ENCODE measurements around the gene PIM1.
"Not testable (repeated sequence)": the region's sequence is repeated elsewhere in the genome, so short reads cannot be mapped to it uniquely, and the experiment has no call there.

The PIM1 gene

DNA sequence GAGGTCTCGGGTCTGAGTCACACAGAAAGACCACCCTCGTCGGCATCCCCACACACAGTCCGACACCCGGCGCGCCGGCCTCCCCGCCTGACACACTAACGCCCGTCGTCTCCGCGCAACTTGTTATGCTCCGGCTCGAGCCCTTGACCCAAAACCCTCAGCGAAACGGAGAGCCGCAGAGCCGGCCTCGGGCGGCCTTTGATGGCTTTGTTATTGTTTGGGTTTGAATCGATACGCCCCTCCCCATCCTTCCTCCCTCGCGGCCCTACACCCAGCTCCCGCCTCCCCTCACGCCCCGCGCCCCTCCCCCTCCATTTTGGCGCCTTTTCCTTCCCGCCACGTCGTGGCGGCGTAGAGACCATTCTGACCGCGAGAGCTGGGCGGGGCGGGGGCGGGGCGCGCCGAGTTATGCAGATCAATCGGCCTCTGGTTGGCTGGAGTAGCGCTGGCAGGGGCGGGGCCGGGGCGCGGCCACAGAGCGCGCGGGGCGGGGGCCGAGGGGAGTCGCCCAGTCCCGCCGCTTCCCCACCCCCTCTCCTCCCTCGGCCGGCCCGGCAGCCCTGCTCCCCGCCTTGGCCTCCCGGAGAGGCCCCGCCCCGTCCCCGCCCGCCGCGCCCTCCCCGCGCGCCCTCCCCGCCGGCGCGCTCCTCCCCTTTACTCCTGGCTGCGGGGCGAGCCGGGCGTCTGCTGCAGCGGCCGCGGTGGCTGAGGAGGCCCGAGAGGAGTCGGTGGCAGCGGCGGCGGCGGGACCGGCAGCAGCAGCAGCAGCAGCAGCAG, at the start of gene PIM1:
PIM1 (plus strand) TSS at position 657 of the 777 bp plus-strand sequence. CDS start 424 bp downstream, outside the sequence.
- Histone ChIP-seq H3K4me3 (ENCODE audit: low read depth, low read length) (peak within 1 kb of the TSS; percentile 99), H3K27me3 (ENCODE audit: control insufficient read depth, insufficient read depth, low read length) (no peaks in the 10 kb centered on the region), H3K4me1 (ENCODE audit: control insufficient read depth, insufficient read depth, low read length) (peaks cover 23% of the 10 kb centered on the region), H3K9ac (ENCODE audit: low read length) (peak within 1 kb of the TSS; percentile 99), H3K27ac (ENCODE audit: low read depth, low read length) (peak within 1 kb of the TSS; percentile 96), H3K36me3 (ENCODE audit: control insufficient read depth, insufficient read depth, low read length) (peaks cover 34% of the 10 kb centered on the region), H3K9me3 (ENCODE audit: control insufficient read depth, insufficient read depth, low read depth, low read length) (no peaks in the 10 kb centered on the region)

DNA sequence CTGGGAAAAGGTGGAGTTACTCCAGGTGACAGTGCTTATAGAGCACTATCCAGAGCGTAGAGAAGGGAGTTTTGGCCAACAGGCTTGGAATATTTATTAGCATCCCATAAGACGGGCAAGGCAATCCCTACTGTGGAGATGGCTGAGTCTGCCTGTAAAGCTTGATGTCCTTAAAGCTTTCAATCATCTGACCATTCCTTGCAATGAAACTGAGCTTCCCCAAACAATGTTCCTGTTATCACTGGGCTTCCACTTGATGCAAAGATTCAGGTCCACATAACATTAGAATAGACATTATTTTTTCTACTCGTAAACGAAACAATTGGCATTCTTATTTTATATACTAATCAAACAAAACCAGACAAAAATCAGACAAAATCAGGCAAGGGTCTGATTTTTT, 48.4 kb upstream of the PIM1 start:
- Histone ChIP-seq H3K27me3 (ENCODE audit: control insufficient read depth, insufficient read depth, low read length) (no peaks in the 10 kb centered on the region), H3K9ac (ENCODE audit: low read length) (no peak overlapping the region), H3K27ac (ENCODE audit: low read depth, low read length) (no peak overlapping the region), H3K9me3 (ENCODE audit: control insufficient read depth, insufficient read depth, low read depth, low read length) (no peaks in the 10 kb centered on the region), H3K4me1 (ENCODE audit: control insufficient read depth, insufficient read depth, low read length) (peaks cover 23% of the 10 kb centered on the region), H3K36me3 (ENCODE audit: control insufficient read depth, insufficient read depth, low read length) (peaks cover 16% of the 10 kb centered on the region), H3K4me3 (ENCODE audit: low read depth, low read length) (no peak overlapping the region)

DNA sequence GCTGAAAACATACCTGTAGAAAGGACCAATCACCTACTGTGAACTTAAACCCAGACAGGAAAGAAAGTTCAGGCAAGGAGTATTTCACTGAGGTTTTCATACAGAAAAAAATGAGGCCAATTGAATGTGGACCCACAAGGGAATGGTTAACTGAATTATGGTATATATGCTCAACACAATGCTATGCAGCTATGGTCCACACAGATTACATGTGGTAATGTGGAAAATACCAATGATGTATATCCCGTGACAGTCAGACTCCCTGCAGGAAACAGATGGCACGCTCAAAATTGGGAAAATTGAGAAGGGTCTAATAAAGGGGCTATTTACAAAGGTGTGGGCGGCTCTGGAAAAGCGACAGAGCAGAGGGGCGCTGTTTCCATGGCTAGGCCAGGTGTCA, 47.1 kb upstream of the PIM1 start:
- H3K4me1 ChIP-seq (ENCODE audit: control insufficient read depth, insufficient read depth, low read length) = peaks cover 34% of the 10 kb centered on the region
- H3K9me3 ChIP-seq (ENCODE audit: control insufficient read depth, insufficient read depth, low read depth, low read length) = no peaks in the 10 kb centered on the region
- no peak overlapping the region for H3K4me3 ChIP-seq (ENCODE audit: low read depth, low read length)
- H3K27me3 ChIP-seq (ENCODE audit: control insufficient read depth, insufficient read depth, low read length) = no peaks in the 10 kb centered on the region
- no peak overlapping the region for H3K9ac ChIP-seq (ENCODE audit: low read length)
- H3K27ac ChIP-seq (ENCODE audit: low read depth, low read length) = 0 out of 2 replicates have a peak overlapping the region, but pooled peaks have one; percentile 25
- peaks cover 6% of the 10 kb centered on the region for H3K36me3 ChIP-seq (ENCODE audit: control insufficient read depth, insufficient read depth, low read length)

DNA sequence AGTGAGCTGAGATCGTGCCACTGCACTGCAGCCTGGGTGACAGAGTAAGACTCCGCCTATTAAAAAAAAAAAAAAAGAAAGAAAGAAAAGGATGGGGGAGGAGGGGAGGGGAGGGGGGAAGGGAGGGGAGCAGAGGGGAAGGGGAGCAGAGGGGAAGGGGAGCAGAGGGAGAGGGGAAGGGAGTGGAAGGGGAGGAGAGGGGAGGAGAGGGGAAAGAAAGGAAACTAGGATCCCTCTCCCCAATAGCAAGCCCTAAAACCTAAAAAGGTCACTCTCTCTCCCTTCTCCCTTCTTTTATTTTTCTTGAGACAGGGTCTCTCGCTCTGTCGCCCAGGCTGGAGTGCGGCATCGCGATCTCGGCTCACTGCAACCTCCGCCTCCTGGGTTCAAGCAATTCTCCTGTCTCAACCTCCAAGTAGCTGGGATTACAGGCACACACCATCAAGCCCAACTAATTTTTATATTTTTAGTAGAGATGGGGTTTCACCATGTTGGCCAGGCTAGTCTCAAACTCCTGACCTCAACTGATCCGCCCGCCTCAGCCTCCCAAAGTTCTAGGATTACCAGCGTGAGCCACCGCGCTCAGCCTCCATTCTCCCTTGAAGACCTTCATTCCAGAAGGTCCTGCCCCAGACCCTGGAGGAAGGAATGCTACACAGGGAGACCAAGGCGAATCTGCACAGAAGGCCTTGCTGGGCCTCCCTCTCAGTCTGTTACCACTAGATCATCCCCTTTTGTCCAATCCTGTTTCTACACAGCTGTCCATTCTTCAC, 45.8 kb upstream of the PIM1 start:
- Histone ChIP-seq H3K9me3 (ENCODE audit: control insufficient read depth, insufficient read depth, low read depth, low read length) (no peaks in the 10 kb centered on the region), H3K9ac (ENCODE audit: low read length) (peak overlapping the region; percentile 50), H3K27ac (ENCODE audit: low read depth, low read length) (peak overlapping the region; percentile 96; the same call in 1 of the 2 replicates)

DNA sequence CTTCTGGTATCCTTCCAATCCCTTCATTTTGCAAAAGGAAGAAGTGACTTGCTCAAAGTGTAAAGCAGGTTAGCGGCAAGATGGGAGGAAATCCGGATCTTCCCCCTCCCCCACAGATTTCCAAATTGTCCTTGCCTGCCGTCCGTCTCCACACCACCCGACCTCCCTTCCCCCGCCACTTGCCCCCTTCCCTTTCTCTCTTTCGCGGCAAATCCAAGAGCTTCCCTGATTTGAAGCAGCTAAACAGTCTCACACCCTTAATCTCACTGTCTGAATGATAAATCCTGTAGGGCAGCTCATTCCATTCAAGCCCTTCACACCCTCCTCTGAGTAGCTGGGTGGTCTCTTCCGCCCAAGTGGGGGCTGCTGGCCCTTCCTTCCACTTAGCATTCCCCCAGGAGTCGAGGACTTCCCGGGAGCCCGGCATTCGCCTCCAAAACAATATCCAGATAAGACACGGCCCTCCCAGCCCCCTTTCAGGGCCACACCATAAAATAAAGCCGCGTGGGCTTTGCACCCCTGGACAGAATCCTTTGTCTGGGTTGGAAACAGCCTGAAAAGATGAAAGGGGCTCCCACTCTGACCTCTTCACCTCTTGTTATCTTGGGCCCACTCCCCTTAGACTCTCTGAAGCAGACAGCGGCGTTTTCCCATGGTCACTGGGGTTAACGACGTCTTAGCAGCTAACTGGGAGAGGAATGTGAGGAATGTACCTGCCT, 44.0 kb upstream of the PIM1 start:
- Histone ChIP-seq H3K9me3 (ENCODE audit: control insufficient read depth, insufficient read depth, low read depth, low read length) (no peaks in the 10 kb centered on the region), H3K9ac (ENCODE audit: low read length) (peak overlapping the region; percentile 86), H3K36me3 (ENCODE audit: control insufficient read depth, insufficient read depth, low read length) (peaks cover 13% of the 10 kb centered on the region), H3K27ac (ENCODE audit: low read depth, low read length) (peak overlapping the region; percentile 96), H3K27me3 (ENCODE audit: control insufficient read depth, insufficient read depth, low read length) (no peaks in the 10 kb centered on the region), H3K4me1 (ENCODE audit: control insufficient read depth, insufficient read depth, low read length) (peaks cover 53% of the 10 kb centered on the region), H3K4me3 (ENCODE audit: low read depth, low read length) (peak overlapping the region; percentile 48)

More for the DNA sequence above, 45.8 kb upstream of the PIM1 start:
- H3K4me1 ChIP-seq (ENCODE audit: control insufficient read depth, insufficient read depth, low read length) = peaks cover 47% of the 10 kb centered on the region
- H3K27me3 ChIP-seq (ENCODE audit: control insufficient read depth, insufficient read depth, low read length) = no peaks in the 10 kb centered on the region
- H3K36me3 ChIP-seq (ENCODE audit: control insufficient read depth, insufficient read depth, low read length) = peaks cover 5% of the 10 kb centered on the region
- no peak overlapping the region for H3K4me3 ChIP-seq (ENCODE audit: low read depth, low read length)

DNA sequence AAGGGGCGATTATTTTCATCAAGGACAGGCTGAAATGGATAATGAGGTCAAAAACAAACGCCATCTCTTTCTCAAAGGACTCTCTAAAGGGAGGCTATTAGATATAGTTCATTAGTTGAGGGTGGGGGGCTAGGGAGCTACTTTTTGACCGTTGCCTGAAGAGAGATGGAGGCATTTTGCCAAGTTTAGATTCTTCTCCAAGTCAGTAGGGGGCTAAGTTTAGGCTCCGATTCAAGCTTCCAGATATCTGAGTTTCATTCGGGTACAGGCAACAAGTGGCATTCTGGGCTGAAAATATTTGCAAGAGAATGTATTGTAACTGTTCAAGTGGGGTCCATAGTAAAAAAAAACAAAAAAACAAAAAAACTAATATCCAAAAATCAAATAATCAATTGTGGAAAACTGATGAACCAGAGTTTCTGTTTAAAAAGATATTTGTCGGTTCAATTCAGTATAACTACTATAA, 43.4 kb upstream of the PIM1 start:
- Histone ChIP-seq H3K27me3 (ENCODE audit: control insufficient read depth, insufficient read depth, low read length) (no peaks in the 10 kb centered on the region), H3K9me3 (ENCODE audit: control insufficient read depth, insufficient read depth, low read depth, low read length) (no peaks in the 10 kb centered on the region), H3K36me3 (ENCODE audit: control insufficient read depth, insufficient read depth, low read length) (peaks cover 13% of the 10 kb centered on the region), H3K27ac (ENCODE audit: low read depth, low read length) (peak overlapping the region; percentile 96), H3K4me1 (ENCODE audit: control insufficient read depth, insufficient read depth, low read length) (peaks cover 57% of the 10 kb centered on the region), H3K9ac (ENCODE audit: low read length) (peak overlapping the region; percentile 86), H3K4me3 (ENCODE audit: low read depth, low read length) (peak overlapping the region; percentile 48)

DNA sequence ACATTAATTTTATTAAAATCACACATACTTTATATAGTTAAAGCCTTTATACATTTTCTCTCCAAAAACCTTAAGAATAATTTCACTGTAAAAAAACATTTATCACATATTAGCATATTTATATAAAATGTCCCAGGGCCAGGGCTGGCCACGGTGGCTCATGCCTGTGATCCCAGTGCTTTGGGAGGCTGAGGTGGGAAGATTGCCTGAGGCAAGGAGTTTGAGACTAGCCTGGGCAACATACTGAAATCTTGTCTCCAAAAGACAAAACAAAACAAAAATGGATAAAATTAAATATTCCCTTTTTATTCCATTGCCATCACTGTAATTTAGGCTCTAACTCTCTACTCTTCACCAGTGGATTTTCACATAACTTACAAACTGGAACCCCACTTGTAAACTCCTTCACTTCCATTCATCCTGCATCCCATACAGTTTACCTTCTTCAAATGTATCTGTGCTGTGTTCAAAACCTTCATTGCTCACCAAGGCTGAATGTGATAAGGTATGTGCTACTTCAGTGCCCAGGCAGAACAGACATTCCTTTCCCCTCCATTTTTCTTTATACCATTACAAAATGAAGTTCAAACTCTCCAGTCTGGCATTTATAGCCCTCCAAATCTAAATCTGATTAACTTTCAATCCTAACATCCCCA, 42.9 kb upstream of the PIM1 start:
- no peaks in the 10 kb centered on the region for H3K9me3 ChIP-seq (ENCODE audit: control insufficient read depth, insufficient read depth, low read depth, low read length)
- H3K36me3 ChIP-seq (ENCODE audit: control insufficient read depth, insufficient read depth, low read length) = peaks cover 13% of the 10 kb centered on the region
- peak overlapping the region; percentile 48 for H3K4me3 ChIP-seq (ENCODE audit: low read depth, low read length)
- peak overlapping the region; percentile 86 for H3K9ac ChIP-seq (ENCODE audit: low read length)
- peaks cover 63% of the 10 kb centered on the region for H3K4me1 ChIP-seq (ENCODE audit: control insufficient read depth, insufficient read depth, low read length)
- peak overlapping the region; percentile 96 for H3K27ac ChIP-seq (ENCODE audit: low read depth, low read length)
- H3K27me3 ChIP-seq (ENCODE audit: control insufficient read depth, insufficient read depth, low read length) = no peaks in the 10 kb centered on the region

DNA sequence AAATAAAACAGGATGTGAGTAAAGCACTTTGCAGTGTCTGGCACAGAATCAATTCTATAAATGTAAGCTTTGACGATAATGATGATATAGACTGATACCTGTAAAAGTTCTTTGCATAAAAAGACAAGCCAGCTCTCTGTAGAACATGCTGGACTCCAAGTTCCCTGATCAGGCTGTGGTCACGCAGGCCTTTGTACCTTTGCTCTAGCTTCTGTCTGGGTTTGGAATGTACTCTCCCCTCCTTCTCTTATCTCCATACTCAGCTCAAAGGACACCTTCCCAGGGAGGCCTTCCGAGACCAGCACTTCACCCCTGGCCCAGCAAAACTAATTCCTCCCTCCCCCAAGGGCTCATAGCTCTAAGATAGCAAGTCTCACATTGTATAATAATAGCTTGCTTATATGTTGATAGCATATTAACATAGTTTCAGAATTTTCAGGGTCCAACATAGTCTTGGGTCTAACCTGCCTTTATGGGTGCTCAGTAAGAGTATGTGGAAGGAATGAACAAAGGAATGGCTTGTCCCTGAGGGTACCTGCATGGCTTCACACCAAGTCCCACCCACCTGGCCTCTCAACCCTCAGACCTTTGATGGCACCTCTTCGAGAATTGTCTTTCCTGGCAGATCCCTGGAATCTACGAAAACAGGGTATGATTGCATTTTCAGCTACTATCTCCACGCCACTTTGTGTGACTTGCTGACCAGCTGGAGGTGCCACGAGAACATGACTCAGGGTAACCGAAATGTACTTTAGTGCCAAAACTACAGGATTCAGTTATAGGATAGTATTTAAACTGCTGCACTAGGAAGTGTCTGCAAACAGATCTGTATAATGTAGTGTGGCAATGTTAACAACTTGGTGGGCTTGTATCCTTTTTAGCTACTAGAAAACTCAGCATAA, 41.7 kb upstream of the PIM1 start:
- H3K27ac ChIP-seq (ENCODE audit: low read depth, low read length) = peak overlapping the region; percentile 46; the same call in 1 of the 2 replicates
- no peak overlapping the region for H3K4me3 ChIP-seq (ENCODE audit: low read depth, low read length)
- no peaks in the 10 kb centered on the region for H3K9me3 ChIP-seq (ENCODE audit: control insufficient read depth, insufficient read depth, low read depth, low read length)
- H3K36me3 ChIP-seq (ENCODE audit: control insufficient read depth, insufficient read depth, low read length) = peaks cover 8% of the 10 kb centered on the region; the same call in 1 of the 2 replicates
- no peaks in the 10 kb centered on the region for H3K27me3 ChIP-seq (ENCODE audit: control insufficient read depth, insufficient read depth, low read length)
- peak overlapping the region; percentile 25 for H3K9ac ChIP-seq (ENCODE audit: low read length)
- peaks cover 58% of the 10 kb centered on the region for H3K4me1 ChIP-seq (ENCODE audit: control insufficient read depth, insufficient read depth, low read length)

DNA sequence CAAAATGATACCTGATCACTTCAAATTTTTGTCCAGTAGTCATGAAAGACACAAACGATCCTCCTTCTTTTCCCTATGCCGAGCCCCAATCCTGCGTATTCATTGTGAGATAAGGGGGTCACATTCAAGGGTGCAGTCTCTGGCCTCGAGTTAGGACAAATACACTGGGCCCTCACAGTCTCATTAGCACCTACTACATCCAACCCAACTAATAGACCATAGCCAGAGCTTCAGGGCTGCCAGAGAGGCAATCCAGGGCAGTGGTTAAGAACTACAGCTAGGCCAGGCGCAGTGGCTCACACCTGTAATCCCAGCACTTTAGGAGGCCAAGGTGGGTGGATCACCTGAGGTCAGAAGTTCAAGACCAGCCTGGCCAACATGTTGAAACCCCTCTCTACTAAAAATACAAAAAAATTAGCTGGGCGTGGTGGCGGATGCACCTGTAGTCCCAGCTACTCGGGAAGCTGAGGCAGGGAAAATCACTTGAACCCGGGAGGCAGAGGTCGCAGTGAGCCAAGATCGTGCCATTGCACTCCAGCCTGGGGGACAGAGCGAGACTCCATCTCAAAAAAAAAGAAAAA, 41.0 kb upstream of the PIM1 start:
- peak overlapping the region; percentile 25 for H3K9ac ChIP-seq (ENCODE audit: low read length)
- peak overlapping the region; percentile 46; the same call in 1 of the 2 replicates for H3K27ac ChIP-seq (ENCODE audit: low read depth, low read length)
- peaks cover 56% of the 10 kb centered on the region for H3K4me1 ChIP-seq (ENCODE audit: control insufficient read depth, insufficient read depth, low read length)

More for the DNA sequence above, 41.0 kb upstream of the PIM1 start:
- H3K9me3 ChIP-seq (ENCODE audit: control insufficient read depth, insufficient read depth, low read depth, low read length); H3K27me3 ChIP-seq (ENCODE audit: control insufficient read depth, insufficient read depth, low read length); H3K4me3 ChIP-seq (ENCODE audit: low read depth, low read length); H3K36me3 ChIP-seq (ENCODE audit: control insufficient read depth, insufficient read depth, low read length): not testable (repeated sequence)
